Activated CD4-positive, alpha-beta T cell treated with anti-CD3 and anti-CD28 coated beads, Interleukin-2, amount 10 ng/mL, durations not matched to agents 7 days and 5 days (primary cell): Measurements from ENCODE around the gene SCPEP1. TPM values are rescaled to one million over a fixed set of nuclear protein-coding genes. Genes with fewer than 3 reads are reported as not detected.

Experiments
- CTCF ChIA-PET: fragments of 350-600 bp; sonication (Branson Sonifier 250); formaldehyde crosslinking; loops from one replicate; lab custom pipeline; 2021; ENCODE audit warnings: antibody characterized with exemption; lab: Charles Lee
- POLR2A ChIA-PET: fragments of 350-600 bp; sonication (Branson Sonifier 250); formaldehyde crosslinking; loops from one replicate; lab custom pipeline; 2021; ENCODE audit warnings: antibody characterized with exemption; lab: Charles Lee
- DNase-seq: peaks from one replicate; pipeline ENCODE4 v3.0.0-alpha.2; 2020
- H3K27ac Mint-ChIP-seq: one replicate; pipeline ENCODE4 v1.8.0; 2021; ENCODE audit warnings: mild to moderate bottlenecking, moderate library complexity, mixed read lengths
- H3K27me3 Mint-ChIP-seq: one replicate; pipeline ENCODE4 v1.8.0; 2021; ENCODE audit warnings: mixed read lengths
- H3K36me3 Mint-ChIP-seq: one replicate; pipeline ENCODE4 v1.8.0; 2021; ENCODE audit warnings: low read depth, mixed read lengths
- H3K4me1 Mint-ChIP-seq: one replicate; pipeline ENCODE4 v1.8.0; 2021; ENCODE audit warnings: mixed read lengths
- H3K4me3 Mint-ChIP-seq: one replicate; pipeline ENCODE4 v1.8.0; 2021; ENCODE audit warnings: mild to moderate bottlenecking, moderate library complexity, mixed read lengths
- H3K9me3 Mint-ChIP-seq: one replicate; pipeline ENCODE4 v1.8.0; 2021; ENCODE audit warnings: mixed read lengths
- total RNA-seq, 2 experiments: library from RNA; stranded (reverse); gene quantifications; one replicate each; pipeline ENCODE4 v1.2.3, GENCODE V29; 2021

The SCPEP1 gene
- total RNA-seq, 2 experiments from 2014 or later = 9.6 to 11.5 TPM

DNA sequence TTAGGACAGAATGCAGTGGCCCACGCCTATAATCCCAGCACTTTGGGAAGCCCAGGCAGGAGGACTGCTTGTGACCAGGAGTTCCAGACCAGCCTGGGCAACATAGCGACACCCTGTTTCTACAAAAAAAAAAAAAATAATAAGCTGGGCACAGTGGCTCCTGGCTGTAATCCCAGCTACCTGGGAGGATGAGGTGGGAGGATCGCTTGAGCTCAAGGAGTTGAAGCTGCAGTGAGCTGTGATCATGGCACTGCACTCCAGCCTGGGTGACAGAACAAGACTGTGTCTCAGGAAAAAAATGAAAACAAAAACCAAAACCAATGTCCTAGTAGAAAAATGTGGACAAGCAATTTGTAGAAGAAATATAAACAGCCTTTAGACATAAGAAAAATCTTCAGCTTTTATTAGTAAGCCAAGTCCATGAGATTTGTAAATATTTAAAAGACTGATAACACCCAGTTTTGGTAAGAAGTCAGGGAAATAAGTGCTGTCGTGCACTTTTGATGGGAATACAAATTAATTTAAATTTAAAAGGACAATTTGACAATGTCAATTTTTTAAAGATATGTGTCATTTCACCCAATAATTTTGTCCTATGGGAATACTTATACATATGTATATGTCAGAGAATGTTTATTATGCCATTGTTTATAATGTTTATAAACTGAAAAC is 11.1 kb downstream of the SCPEP1 start:
- Mint-ChIP-seq H3K36me3 (peaks cover 5% of the 10 kb centered on the region), H3K4me3 (no peak overlapping the region), H3K4me1 (no peaks in the 10 kb centered on the region), H3K9me3 (no peaks in the 10 kb centered on the region), H3K27ac (no peak overlapping the region), H3K27me3 (no peaks in the 10 kb centered on the region)
- CTCF ChIA-PET = interaction anchor here (0.6 to 1.2 kb wide), 2 partner anchors 10 to 23 kb away, joined by 3 read pairs; no protein-coding TSS in a partner anchor
- POLR2A ChIA-PET = interaction anchor here (0.6 kb wide), 1 partner anchor 15 kb away, joined by 3 read pairs; no protein-coding TSS in a partner anchor
- no peak for DNase-seq

DNA sequence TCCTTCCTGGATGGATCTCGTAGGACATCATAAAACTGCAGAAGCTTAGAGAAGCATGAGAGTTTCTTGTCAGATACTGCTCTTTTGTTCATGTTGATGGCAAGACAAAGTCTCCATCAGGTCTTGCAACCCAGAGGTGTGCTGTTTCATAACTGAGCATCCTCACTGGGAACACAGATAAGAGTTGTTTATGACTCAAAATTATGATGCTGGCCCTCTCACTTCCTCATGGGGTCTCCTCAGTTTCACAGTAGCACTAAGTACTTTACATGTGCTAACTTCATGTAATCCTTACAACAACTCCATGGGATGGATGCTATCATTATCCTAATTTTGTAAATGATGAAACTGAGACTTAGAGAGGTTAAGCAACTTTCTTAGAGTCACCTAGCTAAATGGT is 14.4 kb downstream of the SCPEP1 start:
- Mint-ChIP-seq H3K4me3 (no peak overlapping the region), H3K27me3 (no peaks in the 10 kb centered on the region), H3K4me1 (no peaks in the 10 kb centered on the region), H3K9me3 (no peaks in the 10 kb centered on the region), H3K36me3 (no peaks in the 10 kb centered on the region), H3K27ac (no peak overlapping the region)
- ChIA-PET CTCF (no interaction called here), POLR2A (no interaction called here)
- DNase-seq = no peak

DNA sequence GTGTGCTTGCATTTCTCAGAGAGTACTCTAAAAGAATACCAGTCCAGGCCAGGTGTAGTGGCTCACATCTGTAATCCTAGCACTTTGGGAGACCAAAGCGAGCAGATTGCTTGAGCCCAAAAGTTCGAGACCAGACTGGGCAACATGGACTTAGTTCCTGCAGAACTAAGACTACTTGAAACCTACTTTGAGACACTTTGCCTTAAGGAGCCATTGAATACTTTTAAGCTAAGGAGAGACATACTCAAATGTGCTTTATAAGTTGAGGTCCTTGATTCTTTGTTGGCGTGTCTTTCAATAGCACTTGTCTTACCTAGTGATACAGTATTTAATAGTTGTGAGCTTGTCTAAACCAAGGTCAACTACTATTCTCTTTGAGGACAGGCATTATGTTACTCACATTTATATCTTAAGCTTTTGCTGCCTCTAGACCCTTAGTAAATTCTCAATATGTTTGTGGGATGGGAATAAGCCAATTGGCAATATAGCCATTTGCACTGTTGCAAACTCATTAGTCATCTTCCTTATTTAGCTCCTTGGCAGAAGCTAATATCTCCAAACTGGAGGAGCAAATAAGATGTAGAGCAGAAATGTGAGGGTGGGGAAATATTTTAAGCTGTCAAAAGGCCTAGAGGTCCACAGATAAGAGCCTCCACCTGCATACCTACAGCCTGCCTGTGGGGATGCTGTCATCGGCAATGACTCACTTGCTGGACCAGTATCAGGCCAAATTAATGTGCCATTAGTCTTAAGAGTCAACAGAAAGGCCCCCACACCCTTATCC is 16.3 kb downstream of the SCPEP1 start:
- Mint-ChIP-seq H3K9me3 (no peaks in the 10 kb centered on the region), H3K27me3 (no peaks in the 10 kb centered on the region), H3K4me1 (no peaks in the 10 kb centered on the region), H3K27ac (no peak overlapping the region), H3K36me3 (peaks cover 1% of the 10 kb centered on the region), H3K4me3 (no peak overlapping the region)
- ChIA-PET CTCF (interaction anchor here (1.8 kb wide), 1 partner anchor 12 kb away, joined by 5 read pairs; no protein-coding TSS in a partner anchor), POLR2A (no interaction called here)
- DNase-seq = no peak

DNA sequence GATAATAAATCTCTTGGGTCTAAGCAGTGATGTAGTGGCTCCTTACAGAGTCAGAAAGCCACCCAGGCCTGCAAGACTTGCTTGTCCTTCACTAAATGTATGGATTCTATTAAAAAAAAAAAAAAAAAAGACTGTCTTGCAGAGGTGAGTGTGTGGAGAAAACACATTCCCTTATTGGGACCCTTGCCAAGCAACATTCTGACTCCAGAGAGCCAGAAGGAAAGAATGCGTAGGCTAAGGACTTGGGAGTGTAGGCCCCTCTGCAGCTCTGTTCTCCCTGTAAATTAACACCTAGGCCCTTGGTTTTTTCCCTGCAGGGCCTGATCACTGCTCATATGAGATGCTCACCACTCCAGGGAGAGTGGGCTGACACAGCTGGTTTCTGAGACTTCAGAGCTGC is 17.8 kb downstream of the SCPEP1 start:
- POLR2A ChIA-PET = no interaction called here
- H3K27ac Mint-ChIP-seq = no peak overlapping the region
- DNase-seq = no peak
- H3K4me1 Mint-ChIP-seq = no peaks in the 10 kb centered on the region
- H3K36me3 Mint-ChIP-seq = peaks cover 1% of the 10 kb centered on the region
- no peaks in the 10 kb centered on the region for H3K9me3 Mint-ChIP-seq
- CTCF ChIA-PET = no interaction called here
- H3K4me3 Mint-ChIP-seq = no peak overlapping the region
- H3K27me3 Mint-ChIP-seq = no peaks in the 10 kb centered on the region

DNA sequence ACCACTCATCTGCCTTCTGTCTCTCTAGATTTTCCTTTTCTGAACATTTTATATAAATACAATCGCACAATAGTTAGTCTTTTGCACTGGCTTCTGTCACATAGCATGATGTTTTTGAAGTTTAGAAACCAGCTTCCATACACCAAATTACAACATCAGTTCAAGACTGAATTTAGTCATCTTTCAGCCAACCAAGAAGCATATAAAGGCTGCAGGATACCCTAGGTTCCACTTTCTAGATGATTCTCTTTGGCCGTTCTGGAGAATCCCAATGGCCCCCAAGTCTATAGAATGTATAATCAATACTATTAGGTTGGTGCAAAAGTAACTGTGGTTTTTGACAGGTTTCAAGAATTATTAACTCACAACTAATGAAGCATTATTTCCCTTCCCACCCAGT is 19.4 kb downstream of the SCPEP1 start:
- no peak for DNase-seq

DNA sequence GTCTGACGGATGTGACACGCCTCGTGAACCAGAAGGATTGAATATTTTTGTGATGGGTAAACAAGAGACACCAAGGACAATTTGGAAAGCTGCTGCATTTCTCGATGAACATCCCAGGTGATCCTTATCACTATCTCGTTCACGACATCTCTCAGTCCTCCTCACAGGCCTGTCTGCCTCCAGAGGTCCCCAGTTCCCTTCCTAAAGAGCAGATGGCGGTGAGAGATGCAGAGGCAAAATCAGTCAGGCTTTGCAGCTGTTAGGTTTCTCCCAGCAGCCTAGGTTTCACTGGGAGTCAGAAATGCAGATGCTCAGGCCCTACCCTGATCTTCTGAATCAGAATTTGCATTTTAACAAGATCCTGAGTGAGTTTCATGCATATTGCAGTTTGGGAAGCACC is 23.6 kb downstream of the SCPEP1 start:
- peaks cover 7% of the 10 kb centered on the region for H3K4me1 Mint-ChIP-seq
- ChIA-PET POLR2A (no interaction called here), CTCF (no interaction called here)
- no peaks in the 10 kb centered on the region for H3K27me3 Mint-ChIP-seq
- no peak overlapping the region for H3K4me3 Mint-ChIP-seq
- peaks cover 1% of the 10 kb centered on the region for H3K36me3 Mint-ChIP-seq
- DNase-seq = no peak
- H3K27ac Mint-ChIP-seq = no peak overlapping the region
- H3K9me3 Mint-ChIP-seq = no peaks in the 10 kb centered on the region

More for the DNA sequence above, 19.4 kb downstream of the SCPEP1 start:
- Mint-ChIP-seq H3K27ac (no peak overlapping the region), H3K4me3 (no peak overlapping the region), H3K4me1 (no peaks in the 10 kb centered on the region), H3K9me3 (no peaks in the 10 kb centered on the region), H3K36me3 (peaks cover 1% of the 10 kb centered on the region), H3K27me3 (no peaks in the 10 kb centered on the region)
- ChIA-PET POLR2A (no interaction called here), CTCF (no interaction called here)

DNA sequence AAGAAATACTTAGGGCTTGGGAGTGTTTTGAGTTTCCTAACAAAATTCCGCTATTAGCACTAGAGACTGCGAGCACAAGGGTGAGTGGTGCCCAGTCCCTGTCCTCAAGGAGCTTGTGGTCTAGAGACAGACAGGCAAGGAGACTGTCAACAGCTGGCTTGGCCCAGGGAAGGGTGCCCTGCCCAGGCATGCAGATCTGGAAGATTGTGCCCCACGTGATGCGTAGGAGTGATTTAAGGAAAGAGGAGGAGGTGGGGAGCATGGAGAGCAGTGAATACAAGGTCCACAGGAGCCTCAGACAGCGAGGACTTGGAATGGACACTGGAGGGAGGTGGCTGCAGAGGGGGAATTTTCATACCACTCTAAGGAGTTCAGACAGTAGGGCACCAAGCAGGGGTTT is 25.0 kb downstream of the SCPEP1 start:
- no peaks in the 10 kb centered on the region for H3K36me3 Mint-ChIP-seq
- no peaks in the 10 kb centered on the region for H3K27me3 Mint-ChIP-seq
- ChIA-PET POLR2A (interaction anchor here (0.7 kb wide), 1 partner anchor 32 kb away, joined by 3 read pairs; no protein-coding TSS in a partner anchor), CTCF (no interaction called here)
- H3K9me3 Mint-ChIP-seq = no peaks in the 10 kb centered on the region
- peaks cover 7% of the 10 kb centered on the region for H3K4me1 Mint-ChIP-seq
- no peak overlapping the region for H3K27ac Mint-ChIP-seq
- DNase-seq = no peak
- H3K4me3 Mint-ChIP-seq = no peak overlapping the region

- POLR2A ChIA-PET = no interaction called here
- Mint-ChIP-seq H3K4me1 (peaks cover 10% of the 10 kb centered on the region), H3K27ac (no peak overlapping the region), H3K9me3 (no peaks in the 10 kb centered on the region), H3K36me3 (no peaks in the 10 kb centered on the region), H3K27me3 (peaks cover 3% of the 10 kb centered on the region), H3K4me3 (no peak overlapping the region)
- no peak for DNase-seq
- CTCF ChIA-PET = no interaction called here
Measured at GRCh38 chr17:57004944-57005579, 27.1 kb downstream of the SCPEP1 start.

GRCh38 chr17:57006040-57006439 is 28.1 kb downstream of the SCPEP1 start:
- ChIA-PET POLR2A (no interaction called here), CTCF (no interaction called here)
- Mint-ChIP-seq H3K27me3 (peaks cover 5% of the 10 kb centered on the region), H3K9me3 (no peaks in the 10 kb centered on the region), H3K36me3 (no peaks in the 10 kb centered on the region), H3K4me1 (peaks cover 12% of the 10 kb centered on the region), H3K4me3 (no peak overlapping the region), H3K27ac (no peak overlapping the region)
- DNase-seq = no peak

GRCh38 chr17:57008958-57009357 is 31.0 kb downstream of the SCPEP1 start:
- H3K27ac Mint-ChIP-seq = no peak overlapping the region
- ChIA-PET POLR2A (no interaction called here), CTCF (interaction anchor here (1.5 kb wide), 1 partner anchor 10 kb away, joined by 3 read pairs; no protein-coding TSS in a partner anchor)
- H3K4me1 Mint-ChIP-seq = peaks cover 12% of the 10 kb centered on the region
- H3K36me3 Mint-ChIP-seq = no peaks in the 10 kb centered on the region
- no peak overlapping the region for H3K4me3 Mint-ChIP-seq
- DNase-seq = no peak
- H3K9me3 Mint-ChIP-seq = no peaks in the 10 kb centered on the region
- peaks cover 7% of the 10 kb centered on the region for H3K27me3 Mint-ChIP-seq

DNA sequence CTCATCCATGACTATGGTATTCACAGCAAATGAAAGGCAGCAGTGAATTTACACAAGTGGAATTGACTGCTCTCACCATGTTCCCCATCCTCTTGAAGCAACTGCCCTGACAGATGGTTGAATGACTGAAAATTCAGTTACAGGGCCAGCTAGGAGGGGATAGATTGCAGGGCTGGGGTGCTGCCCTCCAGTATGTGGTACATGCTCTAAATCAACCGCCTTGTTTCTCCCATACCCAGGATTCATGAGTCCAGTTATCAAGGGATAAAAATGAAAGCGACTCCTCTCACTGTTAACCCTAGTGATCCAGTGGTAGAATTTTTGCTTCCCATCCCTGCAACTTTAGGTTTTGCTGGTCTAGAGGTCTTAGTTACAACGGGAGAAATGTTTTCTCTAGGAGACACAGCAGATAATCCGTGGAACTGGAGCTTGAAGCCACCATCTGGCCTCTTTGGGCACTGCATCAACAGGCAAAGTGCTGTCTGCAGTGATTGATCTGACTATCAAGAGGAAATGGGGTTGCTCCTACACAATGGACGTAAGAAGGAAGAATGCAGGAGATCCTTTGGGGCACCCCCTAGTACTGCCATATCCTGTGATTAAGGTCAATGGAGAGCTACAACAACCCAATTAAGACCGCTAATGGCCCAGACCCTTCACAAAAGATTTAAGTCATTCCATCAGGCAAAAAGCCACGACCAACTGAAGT is 32.0 kb downstream of the SCPEP1 start:
- DNase-seq = peak; percentile 65
- Mint-ChIP-seq H3K36me3 (no peaks in the 10 kb centered on the region), H3K27ac (no peak overlapping the region), H3K9me3 (no peaks in the 10 kb centered on the region), H3K4me1 (peaks cover 11% of the 10 kb centered on the region), H3K4me3 (no peak overlapping the region), H3K27me3 (peaks cover 7% of the 10 kb centered on the region)
- POLR2A ChIA-PET = no interaction called here
- CTCF ChIA-PET = interaction anchor here (0.9 to 2.4 kb wide), 4 partner anchors 9 to 37 kb away, joined by 3 to 8 read pairs (median 6); no protein-coding TSS in a partner anchor

DNA sequence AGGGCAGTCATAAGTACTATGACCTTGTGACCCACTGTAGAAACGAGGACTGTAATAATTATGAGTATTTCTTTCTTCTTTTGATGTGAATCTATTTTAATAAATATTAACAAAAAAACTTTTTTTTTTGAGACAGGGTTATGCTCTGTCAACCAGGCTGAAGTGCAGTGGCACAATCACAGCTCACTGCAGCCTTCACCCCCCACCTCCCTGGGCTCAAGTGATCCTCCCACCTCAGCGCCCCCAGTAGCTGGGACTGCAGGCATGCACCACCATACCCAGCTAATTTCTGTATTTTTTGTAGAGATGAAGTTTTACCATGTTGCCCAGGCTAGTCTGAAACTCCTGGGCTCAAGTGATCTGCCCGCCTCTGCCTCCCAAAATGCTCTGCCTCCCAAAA is 32.6 kb downstream of the SCPEP1 start:
- Mint-ChIP-seq H3K4me3 (no peak overlapping the region), H3K27me3 (peaks cover 9% of the 10 kb centered on the region), H3K27ac (no peak overlapping the region), H3K36me3 (no peaks in the 10 kb centered on the region), H3K9me3 (no peaks in the 10 kb centered on the region), H3K4me1 (peaks cover 5% of the 10 kb centered on the region)
- DNase-seq = no peak
- CTCF ChIA-PET = interaction anchor here (0.9 to 2.4 kb wide), 4 partner anchors 8 to 36 kb away, joined by 3 to 8 read pairs (median 6); no protein-coding TSS in a partner anchor
- POLR2A ChIA-PET = no interaction called here
